ENCODE measurements around the gene MEST. TPM values are rescaled to one million over a fixed set of nuclear protein-coding genes. Genes with fewer than 3 reads are reported as not detected.

MEST gene
- total RNA-seq, 1 experiment from 2014 or later = 49.5 TPM

- ATAC-seq (no peak), DNase-seq (ENCODE audit: low read depth, low spot score) (no peak)
- Histone ChIP-seq H3K4me3 (replicated peaks in 1 of 2; ENCODE audit: low read depth in 1 of 2, low read length in 2 of 2) (no peak overlapping the region), H3K9ac (ENCODE audit: low read length) (no peak overlapping the region), H3K9me2 (ENCODE audit: insufficient read depth) (no peaks in the 10 kb centered on the region), H3K27ac (ENCODE audit: low read depth, low read length) (no peak overlapping the region), H3K27me3 (ENCODE audit: insufficient read depth, low read length) (no peaks in the 10 kb centered on the region), H4K20me1 (ENCODE audit: insufficient read depth) (no peaks in the 10 kb centered on the region), H3K36me3 (ENCODE audit: control insufficient read depth in 1 of 2, insufficient read depth in 2 of 2, low read length in 2 of 2) (no peaks in the 10 kb centered on the region), H3K9me3 (ENCODE audit: control insufficient read depth in 1 of 2, insufficient read depth in 1 of 2, low read depth in 1 of 2, low read length in 2 of 2) (no peaks in the 10 kb centered on the region), H2AFZ (ENCODE audit: low read depth, low read length, poor library complexity, severe bottlenecking) (no peak overlapping the region), H3K4me1 (ENCODE audit: control insufficient read depth in 1 of 2, insufficient read depth in 2 of 2, low read length in 2 of 2) (no peaks in the 10 kb centered on the region), H3K4me2 (ENCODE audit: low read length) (no peak overlapping the region), H3K79me2 (ENCODE audit: insufficient read depth, low read length) (no peaks in the 10 kb centered on the region)
- ChIA-PET POLR2A (no interaction called here), CTCF (no interaction called here), RAD21 (ENCODE audit: low non-redundant PET in 1 of 2, low total read pairs in 2 of 2, uncharacterized antibody in 2 of 2, unreplicated experiment in 2 of 2) (no interaction called here)
- intact Hi-C loops (cut with micrococcal nuclease) = no loop called here
- TF ChIP-seq ATF3 (IDR thresholded peaks at IDR 0.05) (no peak), FOSL1 (IDR thresholded peaks at IDR 0.05; ENCODE audit: low read depth) (no peak), EZH2 (IDR thresholded peaks at IDR 0.05) (no peak), ELF1 (IDR thresholded peaks at IDR 0.05; ENCODE audit: borderline replicate concordance, low read depth) (no peak), SP1 (IDR thresholded peaks at IDR 0.05; ENCODE audit: low read depth) (no peak), ZBTB33 (IDR thresholded peaks at IDR 0.05; ENCODE audit: extremely low read depth, insufficient replicate concordance, low read length) (no peak), CBX3 (IDR thresholded peaks at IDR 0.05; ENCODE audit: low read depth) (no peak), ZNF274 (IDR thresholded peaks at IDR 0.05; ENCODE audit: low read depth, low read length) (no peak), CEBPB (IDR thresholded peaks at IDR 0.05; ENCODE audit: low read depth) (no peak), YY1 (IDR thresholded peaks at IDR 0.05; ENCODE audit: extremely low read depth, insufficient replicate concordance, low read depth, low read length) (no peak), POLR2AphosphoS5 (IDR thresholded peaks at IDR 0.05; ENCODE audit: low read depth, low read length) (no peak), EGR1 (IDR thresholded peaks at IDR 0.05; ENCODE audit: low read depth) (no peak), RAD21 (IDR thresholded peaks at IDR 0.05; ENCODE audit: low read depth) (no peak), ZFX (IDR thresholded peaks at IDR 0.05) (no peak), JUND (IDR thresholded peaks at IDR 0.05) (no peak), EZH2phosphoT487 (IDR thresholded peaks at IDR 0.05; ENCODE audit: borderline replicate concordance) (no peak), SIN3A (IDR thresholded peaks at IDR 0.05; ENCODE audit: low read depth) (no peak)
- TF ChIP-seq, protein P1, sequence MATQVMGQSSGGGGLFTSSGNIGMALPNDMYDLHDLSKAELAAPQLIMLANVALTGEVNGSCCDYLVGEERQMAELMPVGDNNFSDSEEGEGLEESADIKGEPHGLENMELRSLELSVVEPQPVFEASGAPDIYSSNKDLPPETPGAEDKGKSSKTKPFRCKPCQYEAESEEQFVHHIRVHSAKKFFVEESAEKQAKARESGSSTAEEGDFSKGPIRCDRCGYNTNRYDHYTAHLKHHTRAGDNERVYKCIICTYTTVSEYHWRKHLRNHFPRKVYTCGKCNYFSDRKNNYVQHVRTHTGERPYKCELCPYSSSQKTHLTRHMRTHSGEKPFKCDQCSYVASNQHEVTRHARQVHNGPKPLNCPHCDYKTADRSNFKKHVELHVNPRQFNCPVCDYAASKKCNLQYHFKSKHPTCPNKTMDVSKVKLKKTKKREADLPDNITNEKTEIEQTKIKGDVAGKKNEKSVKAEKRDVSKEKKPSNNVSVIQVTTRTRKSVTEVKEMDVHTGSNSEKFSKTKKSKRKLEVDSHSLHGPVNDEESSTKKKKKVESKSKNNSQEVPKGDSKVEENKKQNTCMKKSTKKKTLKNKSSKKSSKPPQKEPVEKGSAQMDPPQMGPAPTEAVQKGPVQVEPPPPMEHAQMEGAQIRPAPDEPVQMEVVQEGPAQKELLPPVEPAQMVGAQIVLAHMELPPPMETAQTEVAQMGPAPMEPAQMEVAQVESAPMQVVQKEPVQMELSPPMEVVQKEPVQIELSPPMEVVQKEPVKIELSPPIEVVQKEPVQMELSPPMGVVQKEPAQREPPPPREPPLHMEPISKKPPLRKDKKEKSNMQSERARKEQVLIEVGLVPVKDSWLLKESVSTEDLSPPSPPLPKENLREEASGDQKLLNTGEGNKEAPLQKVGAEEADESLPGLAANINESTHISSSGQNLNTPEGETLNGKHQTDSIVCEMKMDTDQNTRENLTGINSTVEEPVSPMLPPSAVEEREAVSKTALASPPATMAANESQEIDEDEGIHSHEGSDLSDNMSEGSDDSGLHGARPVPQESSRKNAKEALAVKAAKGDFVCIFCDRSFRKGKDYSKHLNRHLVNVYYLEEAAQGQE (IDR thresholded peaks at IDR 0.05; ENCODE audit: low read depth) = no peak
- BruUV-seq (replicated peaks) = no TSS peak
Observed at GRCh38 chr7:130468612-130469011, 23.3 kb upstream of the MEST start.

Measured in HCT116 (cell line).